ENCODE data around the gene CEP192.
"Not testable (repeated sequence)": the region's sequence is repeated elsewhere in the genome, so short reads cannot be mapped to it uniquely, and the experiment has no call there.

- TF ChIP-seq, protein P1, sequence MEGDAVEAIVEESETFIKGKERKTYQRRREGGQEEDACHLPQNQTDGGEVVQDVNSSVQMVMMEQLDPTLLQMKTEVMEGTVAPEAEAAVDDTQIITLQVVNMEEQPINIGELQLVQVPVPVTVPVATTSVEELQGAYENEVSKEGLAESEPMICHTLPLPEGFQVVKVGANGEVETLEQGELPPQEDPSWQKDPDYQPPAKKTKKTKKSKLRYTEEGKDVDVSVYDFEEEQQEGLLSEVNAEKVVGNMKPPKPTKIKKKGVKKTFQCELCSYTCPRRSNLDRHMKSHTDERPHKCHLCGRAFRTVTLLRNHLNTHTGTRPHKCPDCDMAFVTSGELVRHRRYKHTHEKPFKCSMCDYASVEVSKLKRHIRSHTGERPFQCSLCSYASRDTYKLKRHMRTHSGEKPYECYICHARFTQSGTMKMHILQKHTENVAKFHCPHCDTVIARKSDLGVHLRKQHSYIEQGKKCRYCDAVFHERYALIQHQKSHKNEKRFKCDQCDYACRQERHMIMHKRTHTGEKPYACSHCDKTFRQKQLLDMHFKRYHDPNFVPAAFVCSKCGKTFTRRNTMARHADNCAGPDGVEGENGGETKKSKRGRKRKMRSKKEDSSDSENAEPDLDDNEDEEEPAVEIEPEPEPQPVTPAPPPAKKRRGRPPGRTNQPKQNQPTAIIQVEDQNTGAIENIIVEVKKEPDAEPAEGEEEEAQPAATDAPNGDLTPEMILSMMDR (IDR thresholded peaks at IDR 0.05; ENCODE audit: low read depth, low read length, poor library complexity, severe bottlenecking), result not testable (repeated sequence)
- TF ChIP-seq EZH2phosphoT487 (IDR thresholded peaks at IDR 0.05; ENCODE audit: borderline replicate concordance, low read length), result not testable (repeated sequence)
Observed at GRCh38 chr18:13078065-13078464, 86.9 kb downstream of the CEP192 start.
